Mucosa of rectum (tissue), 2 donors: ENCODE measurements around the gene AHCYL2.
"Not testable (repeated sequence)": the region's sequence is repeated elsewhere in the genome, so short reads cannot be mapped to it uniquely, and the experiment has no call there.

Source experiments
- H3K27ac ChIP-seq, 2 donors: one replicate each; pipeline ENCODE4 v1.7.0; 2013; ENCODE audit warnings: inconsistent platforms in 2 of 2, low read depth in 2 of 2, low read length in 2 of 2
- H3K27me3 ChIP-seq, 2 donors: one replicate each; pipeline ENCODE4 v1.7.0; 2013; ENCODE audit warnings: low read length in 2 of 2; ENCODE audit not compliant: control insufficient read depth in 2 of 2, insufficient read depth in 2 of 2
- H3K36me3 ChIP-seq, 2 donors: one replicate each; pipeline ENCODE4 v1.7.0; 2013; ENCODE audit warnings: low read length in 2 of 2; ENCODE audit not compliant: control insufficient read depth in 2 of 2, insufficient read depth in 2 of 2
- H3K4me1 ChIP-seq, 2 donors: one replicate each; pipeline ENCODE4 v1.7.0; 2013; ENCODE audit warnings: low read length in 2 of 2, mild to moderate bottlenecking in 1 of 2; ENCODE audit not compliant: control insufficient read depth in 2 of 2, insufficient read depth in 2 of 2
- H3K4me3 ChIP-seq, 2 donors: one replicate each; pipeline ENCODE4 v1.7.0; 2013; ENCODE audit warnings: low read length in 2 of 2
- H3K9ac ChIP-seq, 2 donors: one replicate each; pipeline ENCODE4 v1.7.0; 2013; ENCODE audit warnings: low read length in 2 of 2, low read depth in 1 of 2, mild to moderate bottlenecking in 1 of 2
- H3K9me3 ChIP-seq, 2 donors: one replicate each; pipeline ENCODE4 v1.7.0; 2013; ENCODE audit warnings: low read length in 2 of 2; ENCODE audit not compliant: control insufficient read depth in 2 of 2
- donor health status: healthy.
- donor health status: Normal muscosa, but diverticular disease.

AHCYL2 gene

GRCh38 chr7:129209067-129209926 lies 15.5 kb upstream of the AHCYL2 start:
- Histone ChIP-seq H3K9ac (no peak overlapping the region), H3K4me1 (no peaks in the 10 kb centered on the region), H3K27ac (no peak overlapping the region), H3K9me3 (no peaks in the 10 kb centered on the region), H3K4me3 (no peak overlapping the region), H3K27me3 (no peaks in the 10 kb centered on the region), H3K36me3 (peaks cover 0 to 2% of the 10 kb centered on the region in 2 donors)

DNA sequence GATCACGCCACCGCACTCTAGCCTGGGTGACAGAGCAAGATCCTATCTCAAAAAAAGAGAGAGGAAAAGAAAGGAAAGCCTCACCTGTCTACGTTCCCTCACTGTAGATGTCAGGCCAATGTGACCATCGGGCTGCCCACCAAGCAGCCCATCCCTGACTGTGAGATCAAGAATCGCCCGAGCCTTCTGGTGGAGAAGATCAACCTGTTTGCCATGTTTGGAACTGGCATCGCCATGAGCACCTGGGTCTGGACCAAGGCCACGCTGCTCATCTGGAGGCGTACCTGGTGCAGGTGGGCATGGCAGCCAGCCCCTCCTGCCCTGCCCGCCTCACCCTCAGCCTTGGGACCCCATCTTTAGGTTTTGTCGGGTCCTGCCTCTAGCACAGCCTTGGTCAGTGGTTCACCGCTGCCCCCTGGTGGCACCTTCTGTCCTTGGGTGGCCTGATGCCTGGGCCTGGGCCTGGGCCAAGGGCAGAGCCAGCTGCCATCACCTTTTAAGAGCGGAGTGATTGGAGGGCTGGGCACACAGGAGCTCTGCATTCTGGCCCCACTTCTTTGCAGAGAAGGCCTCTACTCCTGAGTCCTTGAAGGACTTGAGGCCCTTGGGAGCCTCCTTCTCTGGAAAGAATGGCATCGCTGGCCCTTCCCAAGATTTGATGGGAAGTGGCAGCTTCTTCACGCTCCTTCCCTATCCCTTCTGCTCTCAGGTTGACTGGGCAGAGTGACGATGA lies 14.4 kb upstream of the AHCYL2 start:
- Histone ChIP-seq H3K9me3 (no peaks in the 10 kb centered on the region), H3K4me3 (no peak overlapping the region), H3K27ac (no peak overlapping the region), H3K9ac (no peak overlapping the region), H3K36me3 (peaks cover 0 to 2% of the 10 kb centered on the region in 2 donors), H3K27me3 (no peaks in the 10 kb centered on the region), H3K4me1 (no peaks in the 10 kb centered on the region)

- Histone ChIP-seq H3K9me3 (no peaks in the 10 kb centered on the region), H3K9ac (no peak overlapping the region), H3K4me1 (no peaks in the 10 kb centered on the region), H3K4me3 (no peak overlapping the region), H3K36me3 (peaks cover 0 to 2% of the 10 kb centered on the region in 2 donors), H3K27me3 (no peaks in the 10 kb centered on the region), H3K27ac (no peak overlapping the region)
These were observed 13.9 kb upstream of the AHCYL2 start for GRCh38 chr7:129210989-129211312.

DNA sequence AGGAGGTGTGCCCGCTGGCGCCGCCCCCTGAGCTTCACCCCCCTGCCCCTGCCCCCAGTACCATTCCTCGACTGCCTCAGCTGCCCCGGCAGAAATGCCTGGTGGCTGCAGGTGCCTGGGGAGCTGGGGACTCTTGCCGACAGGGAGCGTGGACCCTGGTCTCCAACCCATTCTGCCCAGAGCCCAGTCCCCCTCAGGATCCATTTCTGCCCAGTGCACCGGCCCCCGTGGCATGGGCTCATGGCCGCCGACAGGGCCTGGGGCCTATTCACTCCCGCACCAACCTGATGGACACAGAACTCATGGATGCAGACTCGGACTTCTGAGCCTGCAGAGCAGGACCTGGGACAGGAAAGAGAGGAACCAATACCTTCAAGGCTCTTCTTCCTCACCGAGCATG lies 12.7 kb upstream of the AHCYL2 start:
- Histone ChIP-seq H3K4me3 (no peak overlapping the region), H3K36me3 (peaks cover 0 to 2% of the 10 kb centered on the region in 2 donors), H3K9ac (no peak overlapping the region), H3K27me3 (no peaks in the 10 kb centered on the region), H3K27ac (no peak overlapping the region), H3K9me3 (no peaks in the 10 kb centered on the region), H3K4me1 (no peaks in the 10 kb centered on the region)

DNA sequence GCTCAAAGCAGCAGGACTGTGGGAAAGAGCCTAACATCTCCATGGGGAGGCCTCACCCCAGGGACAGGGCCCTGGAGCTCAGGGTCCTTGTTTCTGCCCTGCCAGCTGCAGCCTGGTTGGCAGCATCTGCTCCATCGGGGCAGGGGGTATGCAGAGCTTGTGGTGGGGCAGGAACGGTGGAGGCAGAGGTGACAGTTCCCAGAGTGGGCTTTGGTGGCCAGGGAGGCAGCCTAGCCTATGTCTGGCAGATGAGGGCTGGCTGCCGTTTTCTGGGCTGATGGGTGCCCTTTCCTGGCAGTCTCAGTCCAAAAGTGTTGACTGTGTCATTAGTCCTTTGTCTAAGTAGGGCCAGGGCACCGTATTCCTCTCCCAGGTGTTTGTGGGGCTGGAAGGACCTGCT lies 12.2 kb upstream of the AHCYL2 start:
- H3K9ac ChIP-seq, result no peak overlapping the region
- no peaks in the 10 kb centered on the region for H3K27me3 ChIP-seq
- no peaks in the 10 kb centered on the region for H3K9me3 ChIP-seq
- no peaks in the 10 kb centered on the region for H3K4me1 ChIP-seq
- peaks cover 0 to 2% of the 10 kb centered on the region in 2 donors for H3K36me3 ChIP-seq
- H3K4me3 ChIP-seq, result no peak overlapping the region
- no peak overlapping the region for H3K27ac ChIP-seq

DNA sequence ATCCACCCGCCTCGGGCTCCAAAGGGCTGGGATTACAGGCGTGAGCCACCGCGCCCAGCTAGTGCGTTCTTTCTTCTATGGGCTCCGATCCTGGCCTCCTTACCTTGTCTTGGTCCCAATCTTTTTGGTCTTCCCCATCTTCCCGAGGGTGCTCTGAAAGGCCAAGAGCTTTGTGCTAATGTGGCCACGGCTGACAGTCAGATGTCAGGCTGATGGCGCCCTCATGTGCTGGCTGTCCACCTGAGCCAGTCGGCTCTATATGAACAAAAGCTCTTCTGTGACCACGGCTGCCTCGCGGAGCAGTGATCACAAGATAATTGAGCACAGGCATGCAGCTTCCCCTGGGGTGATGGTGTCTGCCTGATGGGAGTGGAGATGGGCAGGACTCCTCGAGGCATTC lies 11.0 kb upstream of the AHCYL2 start:
- H3K4me1 ChIP-seq, result no peaks in the 10 kb centered on the region
- H3K9me3 ChIP-seq, result no peaks in the 10 kb centered on the region
- H3K4me3 ChIP-seq, result no peak overlapping the region
- H3K9ac ChIP-seq, result no peak overlapping the region
- H3K27me3 ChIP-seq, result no peaks in the 10 kb centered on the region
- H3K36me3 ChIP-seq, result peaks cover 0 to 2% of the 10 kb centered on the region in 2 donors
- no peak overlapping the region for H3K27ac ChIP-seq

GRCh38 chr7:129215691-129216090 lies 9.1 kb upstream of the AHCYL2 start:
- H3K27ac ChIP-seq, H3K9me3 ChIP-seq, H3K36me3 ChIP-seq, H3K27me3 ChIP-seq, H3K4me1 ChIP-seq, H3K9ac ChIP-seq, H3K4me3 ChIP-seq: not testable (repeated sequence)

- H3K36me3 ChIP-seq, result not testable (repeated sequence)
These were observed 8.6 kb upstream of the AHCYL2 start for GRCh38 chr7:129216101-129216715.

GRCh38 chr7:129216821-129217416 lies 7.9 kb upstream of the AHCYL2 start:
- not testable (repeated sequence) for H3K9me3 ChIP-seq, H3K4me3 ChIP-seq, H3K4me1 ChIP-seq, H3K36me3 ChIP-seq, H3K27me3 ChIP-seq, H3K9ac ChIP-seq, H3K27ac ChIP-seq

More at GRCh38 chr7:129216101-129216715, 8.6 kb upstream of the AHCYL2 start:
- not testable (repeated sequence) for H3K27me3 ChIP-seq, H3K27ac ChIP-seq, H3K9me3 ChIP-seq, H3K9ac ChIP-seq, H3K4me3 ChIP-seq, H3K4me1 ChIP-seq

DNA sequence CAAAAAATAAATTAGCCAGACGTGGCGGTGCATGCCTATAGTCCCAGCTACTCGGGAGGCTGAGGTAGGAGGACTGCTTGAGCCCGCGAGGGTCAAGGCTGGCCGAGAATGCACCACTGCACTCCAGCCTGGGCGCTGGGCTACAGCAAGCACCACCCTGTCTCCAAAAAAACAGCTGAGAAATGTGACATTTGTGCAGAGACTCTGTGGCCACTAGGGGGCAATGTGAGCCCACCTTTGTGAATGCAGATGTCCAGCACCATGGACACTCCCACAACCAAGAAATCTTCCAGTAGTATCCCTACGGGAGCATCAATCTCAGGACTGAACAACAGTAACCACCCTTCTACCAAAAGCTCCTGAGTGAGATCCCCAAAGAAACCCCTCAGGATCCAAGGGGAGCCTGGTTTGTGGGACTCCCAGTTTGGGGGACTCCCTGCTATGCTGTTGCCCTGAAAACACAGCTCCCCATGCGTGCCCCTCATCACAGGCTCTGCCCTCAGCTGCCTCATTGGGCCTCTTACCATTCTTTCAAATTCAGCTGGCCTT lies 6.2 kb upstream of the AHCYL2 start:
- Histone ChIP-seq H3K36me3 (no peaks in the 10 kb centered on the region), H3K27ac (no peak overlapping the region), H3K4me3 (no peak overlapping the region), H3K27me3 (no peaks in the 10 kb centered on the region), H3K9me3 (no peaks in the 10 kb centered on the region), H3K9ac (no peak overlapping the region), H3K4me1 (no peaks in the 10 kb centered on the region)
